OCI-LY7 (cell line): ENCODE data around the gene TRIM37.

ENCODE experiments used
- EZH2phosphoT487 ChIP-seq: fragments of 200-600 bp; sonication (generic); IDR thresholded peaks from 2 replicates; pipeline ENCODE4 v1.6.1; 2018; ENCODE audit warnings: low read depth, borderline replicate concordance, mild to moderate bottlenecking, mixed run types, antibody characterized with exemption, low read length, moderate library complexity, mixed read lengths
- TF ChIP-seq, protein P1 (sequence below): fragments of 200-600 bp; sonication (generic); conservative IDR thresholded peaks from 2 replicates; pipeline ENCODE4 v1.5.1; 2014; ENCODE audit warnings: mild to moderate bottlenecking, antibody characterized with exemption, low read length, moderate library complexity, mixed read lengths

DNA sequence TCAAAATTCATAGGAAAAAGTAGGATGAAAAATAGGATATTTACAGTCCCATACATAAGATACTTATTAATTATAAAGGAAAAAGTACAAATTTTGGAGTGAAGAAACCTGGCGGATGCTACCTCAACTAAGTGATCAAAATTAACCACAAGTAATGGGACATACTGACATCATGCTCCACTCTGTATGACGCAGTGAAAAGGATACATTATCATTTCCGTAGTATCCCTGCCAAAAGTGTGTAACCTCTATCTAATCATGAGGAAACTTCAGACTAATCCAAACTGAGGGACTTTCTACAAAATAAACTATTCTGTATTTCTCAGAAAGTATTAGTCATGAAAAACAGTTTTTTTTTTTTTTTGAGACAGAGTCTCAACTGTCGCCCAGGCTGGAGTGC is 60.5 kb downstream of the TRIM37 start:
- TF ChIP-seq, protein P1, sequence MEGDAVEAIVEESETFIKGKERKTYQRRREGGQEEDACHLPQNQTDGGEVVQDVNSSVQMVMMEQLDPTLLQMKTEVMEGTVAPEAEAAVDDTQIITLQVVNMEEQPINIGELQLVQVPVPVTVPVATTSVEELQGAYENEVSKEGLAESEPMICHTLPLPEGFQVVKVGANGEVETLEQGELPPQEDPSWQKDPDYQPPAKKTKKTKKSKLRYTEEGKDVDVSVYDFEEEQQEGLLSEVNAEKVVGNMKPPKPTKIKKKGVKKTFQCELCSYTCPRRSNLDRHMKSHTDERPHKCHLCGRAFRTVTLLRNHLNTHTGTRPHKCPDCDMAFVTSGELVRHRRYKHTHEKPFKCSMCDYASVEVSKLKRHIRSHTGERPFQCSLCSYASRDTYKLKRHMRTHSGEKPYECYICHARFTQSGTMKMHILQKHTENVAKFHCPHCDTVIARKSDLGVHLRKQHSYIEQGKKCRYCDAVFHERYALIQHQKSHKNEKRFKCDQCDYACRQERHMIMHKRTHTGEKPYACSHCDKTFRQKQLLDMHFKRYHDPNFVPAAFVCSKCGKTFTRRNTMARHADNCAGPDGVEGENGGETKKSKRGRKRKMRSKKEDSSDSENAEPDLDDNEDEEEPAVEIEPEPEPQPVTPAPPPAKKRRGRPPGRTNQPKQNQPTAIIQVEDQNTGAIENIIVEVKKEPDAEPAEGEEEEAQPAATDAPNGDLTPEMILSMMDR: no peak
- no peak for TF ChIP-seq EZH2phosphoT487
